Testis (tissue), 3 donors: Measurements from ENCODE around the gene MOV10. TPM values are rescaled to one million over a fixed set of nuclear protein-coding genes. Genes with fewer than 3 reads are reported as not detected.
A peak's percentile ranks its signal among the peaks of the same experiment; 100 is the strongest.

Experiments
- DNase-seq: peaks from one replicate; pipeline ENCODE4 v3.0.0-alpha.2; 2019
- H3K27ac ChIP-seq, 2 donors: fragments of 200-600 bp; sonication (generic); one replicate each; pipeline ENCODE4 v1.5.1; 2019
- H3K27me3 ChIP-seq: fragments of 200-600 bp; sonication (generic); one replicate; pipeline ENCODE4 v1.5.1; 2019
- H3K36me3 ChIP-seq: fragments of 200-600 bp; sonication (generic); one replicate; pipeline ENCODE4 v1.5.1; 2017; ENCODE audit warnings: low read depth; ENCODE audit errors: missing control alignments
- H3K4me1 ChIP-seq: fragments of 200-600 bp; sonication (generic); one replicate; pipeline ENCODE4 v1.5.1; 2019
- H3K4me3 ChIP-seq, 2 donors: fragments of 200-600 bp; sonication (generic); one replicate each; pipeline ENCODE4 v1.5.1; 2017 to 2019
- H3K9me3 ChIP-seq: fragments of 200-600 bp; sonication (generic); one replicate; pipeline ENCODE4 v1.5.1; 2017
- CTCF ChIP-seq, 3 experiments: fragments of 450-650 bp in 2 of 3; fragments of 200-600 bp in 1 of 3; sonication (generic) in 1 of 3; IDR thresholded peaks; one replicate each; pipeline ENCODE4 v1.5.1; 2016 to 2019; ENCODE audit warnings: antibody characterized with exemption in 3 of 3, mild to moderate bottlenecking in 2 of 3, moderate library complexity in 1 of 3
- POLR2A ChIP-seq: fragments of 450-650 bp; IDR thresholded peaks from one replicate; pipeline ENCODE4 v1.6.1; 2017; ENCODE audit warnings: antibody characterized with exemption, mild to moderate bottlenecking, moderate library complexity
- WGBS, 2 donors: methylation state at CpG; one replicate each; pipeline ENCODE4 v1.1.5; 2018; 5-methylcytosine and 5-hydroxymethylcytosine counted together
- intact Hi-C: fragments of 100-400 bp; cut with DNase I; formaldehyde crosslinking; loops from one replicate; pipeline ENCODE4 v1.15.1; 2023; ENCODE audit warnings: low total_unique reads
- polyA plus RNA-seq: library from polyadenylated mRNA; stranded (reverse); fragments of 350-450 nt; fragmentation: Illumina TruSeq; extraction: RNeasy Lipid Tissue Mini Kit (QIAGEN cat#74804); gene quantifications from one replicate; pipeline ENCODE4 v1.2.3, GENCODE V29; 2014; ENCODE audit warnings: low read depth, low replicate concordance; ENCODE audit not compliant: insufficient read depth
- total RNA-seq, 2 donors: library from RNA; depleted of rRNA; stranded (reverse); fragments of >200 nt; gene quantifications; one replicate each; pipeline ENCODE4 v1.2.3, GENCODE V29; 2016

The MOV10 gene
- total and polyA plus RNA-seq, 3 donors from 2014 or later: 137 to 245 (median 240) TPM

DNA sequence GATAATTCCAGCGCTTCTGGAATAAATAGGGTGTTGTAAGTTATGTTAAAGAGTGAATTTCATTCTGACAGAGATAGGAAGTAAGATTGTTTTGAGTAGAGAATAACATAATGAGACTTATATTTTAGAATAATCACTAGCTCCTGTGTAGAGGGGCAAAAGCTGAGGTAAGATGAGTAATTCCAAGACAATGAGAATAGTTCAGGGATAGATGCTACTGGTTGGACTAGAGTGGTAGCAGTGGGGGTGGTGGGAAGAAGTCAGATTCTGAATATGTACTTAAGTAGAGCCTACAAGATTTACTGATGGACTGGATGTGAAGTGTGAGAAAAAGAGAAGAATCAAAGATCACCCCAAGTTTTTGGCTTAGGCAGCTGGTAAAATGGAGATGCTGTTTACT is 23.3 kb upstream of the MOV10 start:
- Histone ChIP-seq H3K27me3 (no peaks in the 10 kb centered on the region), H3K36me3 (no peaks in the 10 kb centered on the region), H3K4me1 (no peaks in the 10 kb centered on the region), H3K4me3 (no peak overlapping the region), H3K9me3 (no peaks in the 10 kb centered on the region), H3K27ac (no peak overlapping the region)
- TF ChIP-seq CTCF (IDR thresholded peaks at IDR 0.05) (no peak), POLR2A (no peak)
- WGBS, 2 donors: 98 to 100% methylated on average over 1 of the region's 1 CpG
- DNase-seq: no peak
- intact Hi-C loops: no loop called here

GRCh38 chr1:112665857-112666256 is 8.6 kb upstream of the MOV10 start:
- no peaks in the 10 kb centered on the region for H3K27me3 ChIP-seq
- H3K27ac ChIP-seq: no peak overlapping the region
- H3K36me3 ChIP-seq: no peaks in the 10 kb centered on the region
- 92 to 95% methylated on average over 3 of the region's 3 CpGs for WGBS, 2 donors
- intact Hi-C loops: no loop called here
- TF ChIP-seq CTCF (IDR thresholded peaks at IDR 0.05) (no peak), POLR2A (no peak)
- DNase-seq: no peak
- no peaks in the 10 kb centered on the region for H3K9me3 ChIP-seq
- no peaks in the 10 kb centered on the region for H3K4me1 ChIP-seq
- no peak overlapping the region for H3K4me3 ChIP-seq

- Histone ChIP-seq H3K4me3 (no peak overlapping the region), H3K4me1 (peaks cover 8% of the 10 kb centered on the region), H3K27me3 (no peaks in the 10 kb centered on the region), H3K9me3 (no peaks in the 10 kb centered on the region), H3K36me3 (no peaks in the 10 kb centered on the region), H3K27ac (no peak overlapping the region)
- DNase-seq: no peak
- intact Hi-C loops: no loop called here
- TF ChIP-seq POLR2A (no peak), CTCF (IDR thresholded peaks at IDR 0.05) (no peak)
- 85 to 92% methylated on average over 2 of the region's 2 CpGs for WGBS, 2 donors
Observed at GRCh38 chr1:112666946-112667345, 7.5 kb upstream of the MOV10 start.

- no peaks in the 10 kb centered on the region for H3K27me3 ChIP-seq
- H3K4me3 ChIP-seq: no peak overlapping the region
- H3K36me3 ChIP-seq: no peaks in the 10 kb centered on the region
- H3K9me3 ChIP-seq: no peaks in the 10 kb centered on the region
- TF ChIP-seq CTCF (IDR thresholded peaks at IDR 0.05): no peak
- no peak for TF ChIP-seq POLR2A
- DNase-seq: peak; percentile 58
- H3K4me1 ChIP-seq: peaks cover 43% of the 10 kb centered on the region
- intact Hi-C loops: no loop called here
- 33 to 56% methylated on average over 2 of the region's 2 CpGs for WGBS, 2 donors
- H3K27ac ChIP-seq: peak overlapping the region; percentile 11 to 63
Observed at GRCh38 chr1:112672009-112672408, 2.5 kb upstream of the MOV10 start.

- Histone ChIP-seq H3K27ac (peak overlapping the region; percentile 96), H3K4me3 (no peak overlapping the region), H3K4me1 (peaks cover 44% of the 10 kb centered on the region), H3K9me3 (no peaks in the 10 kb centered on the region), H3K36me3 (no peaks in the 10 kb centered on the region), H3K27me3 (no peaks in the 10 kb centered on the region)
- 68 to 86% methylated on average over 1 of the region's 1 CpG for WGBS, 2 donors
- TF ChIP-seq POLR2A (no peak), CTCF (IDR thresholded peaks at IDR 0.05) (no peak)
- no peak for DNase-seq
- intact Hi-C loops: no loop called here
Observed at GRCh38 chr1:112672842-112673241, 1.6 kb upstream of the MOV10 start.
